Amygdala (tissue), 56 donors: ENCODE data around the gene C22orf23.

ENCODE experiments used
- DNase-seq, 56 donors: peaks; one replicate each; lab custom pipeline; 2025; lab: John Stamatoyannopoulos, UW

The C22orf23 gene

DNA sequence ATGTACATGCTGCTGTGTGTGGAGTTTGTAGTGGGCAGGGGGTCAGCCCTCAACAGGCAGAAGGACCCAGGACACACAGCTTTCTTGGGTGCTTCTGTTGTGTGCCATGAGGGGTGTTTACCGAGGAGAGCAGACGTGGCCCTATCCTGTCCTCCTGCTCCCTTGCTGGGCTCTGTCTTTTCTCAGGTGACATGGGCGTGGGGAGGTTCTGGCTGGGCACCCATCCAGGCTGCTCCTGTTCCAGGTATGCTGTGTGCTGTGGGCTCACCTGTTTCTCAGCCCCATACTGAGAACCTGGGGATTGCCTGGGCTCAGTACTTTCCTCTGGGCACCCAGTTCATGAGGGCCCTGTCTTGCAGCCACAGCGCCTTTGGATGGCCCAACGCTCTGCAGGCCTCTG is 24.0 kb downstream of the C22orf23 start:
- no peak for DNase-seq

DNA sequence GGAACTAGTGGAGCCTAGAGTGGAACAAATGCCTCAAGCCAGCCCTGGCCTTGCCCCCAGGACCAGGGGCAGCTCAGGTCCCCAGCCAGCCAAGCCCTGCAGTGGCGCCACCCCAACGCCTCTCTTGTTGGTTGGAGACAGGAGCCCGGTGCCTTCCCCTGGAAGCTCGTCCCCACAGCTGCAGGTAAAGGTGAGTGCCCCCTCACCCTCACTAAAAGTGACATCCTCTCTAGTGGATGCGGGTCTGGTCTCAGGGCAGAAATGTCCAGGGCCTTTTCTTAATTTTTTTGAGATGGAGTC is 25.8 kb downstream of the C22orf23 start:
- no peak for DNase-seq

DNA sequence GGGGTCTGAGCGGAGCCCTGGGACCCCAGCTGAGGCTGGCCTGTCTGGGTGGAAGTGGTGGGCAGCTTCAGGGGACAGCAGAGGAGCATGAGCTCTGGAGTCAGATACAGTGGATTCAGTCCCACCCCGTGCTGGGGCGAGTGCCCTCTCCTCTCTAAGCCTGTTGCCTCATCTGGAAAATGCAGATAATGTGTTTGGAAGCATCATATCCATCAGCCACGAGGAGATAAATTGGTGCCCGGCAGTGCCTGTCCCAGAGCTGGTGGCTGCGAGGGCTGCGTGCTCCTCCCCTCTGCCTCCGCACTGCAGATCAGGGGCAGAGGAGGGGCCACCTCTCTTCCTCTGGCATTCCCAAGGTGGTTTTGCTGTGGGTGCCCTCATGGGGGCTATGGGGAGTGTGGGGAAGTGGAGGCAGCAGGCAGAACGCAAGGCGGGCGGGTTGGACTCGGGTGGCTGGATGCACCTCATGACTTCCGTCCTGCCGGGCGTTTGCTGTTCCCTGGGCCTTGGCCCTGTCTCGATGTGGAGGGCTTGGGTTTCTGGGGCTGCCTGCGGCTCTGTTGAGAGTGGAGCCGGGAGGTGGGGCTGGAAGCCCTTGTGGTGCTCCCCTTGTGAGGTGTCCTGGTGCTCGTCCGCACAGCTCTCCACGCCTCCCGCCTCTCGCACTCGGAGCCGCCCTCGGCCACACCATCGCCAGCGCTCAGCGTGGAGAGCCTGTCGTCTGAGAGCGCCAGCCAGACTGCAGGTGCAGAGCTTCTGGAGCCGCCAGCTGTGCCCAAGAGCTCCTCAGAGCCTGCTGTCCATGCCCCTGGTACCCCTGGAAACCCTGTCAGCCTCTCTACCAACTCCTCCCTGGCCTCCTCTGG is 26.4 kb downstream of the C22orf23 start:
- no peak for DNase-seq

DNA sequence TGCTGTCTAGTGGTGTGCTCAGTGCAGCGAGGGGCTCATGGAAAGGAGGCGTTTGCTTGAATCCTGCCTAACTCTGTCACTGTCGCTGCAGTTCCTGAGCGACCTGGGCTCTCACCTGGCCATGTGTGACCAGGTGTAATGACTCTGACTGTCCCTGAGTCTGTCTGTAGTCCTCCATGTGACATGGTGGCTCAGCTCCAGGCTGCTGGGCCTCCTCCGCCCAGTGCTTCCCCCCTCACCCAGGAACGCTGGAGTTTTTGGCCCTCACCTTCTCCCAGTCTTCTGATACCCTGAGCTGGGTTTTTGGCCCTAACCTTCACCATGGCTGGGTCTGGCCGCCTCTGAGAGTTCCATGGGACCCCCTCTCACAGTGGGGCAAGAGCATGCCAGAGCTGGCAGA is 27.0 kb downstream of the C22orf23 start:
- DNase-seq: no peak

DNA sequence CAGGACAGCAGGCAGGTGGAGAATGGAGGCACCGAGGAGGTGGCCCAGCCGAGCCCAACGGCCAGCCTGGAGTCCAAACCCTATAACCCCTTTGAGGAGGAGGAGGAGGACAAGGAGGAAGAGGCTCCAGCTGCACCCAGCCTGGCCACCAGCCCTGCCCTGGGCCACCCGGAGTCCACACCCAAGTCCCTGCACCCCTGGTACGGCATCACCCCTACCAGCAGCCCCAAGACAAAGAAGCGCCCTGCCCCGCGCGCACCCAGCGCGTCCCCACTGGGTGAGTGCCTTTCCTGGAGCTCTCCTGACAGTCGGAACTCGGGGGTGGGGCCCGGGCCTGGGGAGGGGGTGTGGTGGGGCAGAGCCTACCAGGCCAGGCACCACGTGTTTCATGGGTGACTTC is 27.6 kb downstream of the C22orf23 start:
- DNase-seq: no peak

DNA sequence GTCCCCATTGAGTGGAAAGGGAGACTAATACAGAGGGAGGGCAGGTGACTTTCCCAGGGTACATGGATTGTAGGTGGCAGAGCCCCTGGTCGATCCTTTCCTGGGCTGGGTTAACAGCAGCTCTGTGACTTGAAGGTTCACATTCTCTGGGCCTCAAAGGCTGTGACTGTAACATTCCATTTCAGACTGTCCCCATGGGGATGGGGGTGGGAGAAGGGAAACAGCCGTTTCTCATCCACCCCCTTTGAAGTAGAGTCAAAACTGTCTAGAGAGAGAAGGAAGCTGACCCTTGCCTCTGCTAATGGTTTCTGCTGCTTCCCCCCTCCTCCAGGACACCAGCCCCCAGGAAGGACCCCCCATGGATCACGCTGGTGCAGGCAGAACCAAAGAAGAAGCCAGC is 28.1 kb downstream of the C22orf23 start:
- DNase-seq: no peak

DNA sequence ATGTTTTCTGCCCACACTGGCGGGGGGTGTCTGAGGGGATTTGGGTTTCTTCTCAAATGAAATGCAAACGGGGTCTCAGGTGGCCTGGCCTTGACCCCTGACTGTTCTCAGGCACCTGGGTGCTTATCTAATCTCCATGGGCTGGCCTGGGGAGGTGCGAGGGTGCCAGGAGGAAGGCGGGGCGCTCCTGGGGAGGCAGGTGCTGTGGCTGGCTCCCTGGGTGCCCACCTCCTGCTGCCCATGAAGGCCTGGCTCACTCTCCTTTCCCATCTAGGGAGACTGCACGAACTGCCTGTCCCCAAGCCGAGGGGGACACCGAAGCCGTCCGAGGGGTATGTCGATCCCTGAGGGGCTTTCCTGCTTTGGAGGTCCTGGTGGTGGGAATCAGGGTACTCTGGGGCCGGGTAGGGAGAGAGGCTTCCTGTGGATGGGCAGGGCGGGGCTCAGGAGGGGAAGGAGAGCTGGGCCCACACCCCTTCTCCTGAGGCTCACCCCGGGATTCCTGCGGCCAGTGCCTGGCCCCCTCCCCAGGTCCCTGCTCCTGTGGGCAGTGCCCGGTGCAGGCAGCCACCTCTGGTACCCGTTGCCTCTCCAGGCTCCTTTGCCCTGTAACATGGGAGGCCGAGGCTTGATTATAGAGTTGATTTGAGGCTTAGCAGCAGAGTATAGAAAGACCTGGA is 28.9 kb downstream of the C22orf23 start:
- DNase-seq: no peak

DNA sequence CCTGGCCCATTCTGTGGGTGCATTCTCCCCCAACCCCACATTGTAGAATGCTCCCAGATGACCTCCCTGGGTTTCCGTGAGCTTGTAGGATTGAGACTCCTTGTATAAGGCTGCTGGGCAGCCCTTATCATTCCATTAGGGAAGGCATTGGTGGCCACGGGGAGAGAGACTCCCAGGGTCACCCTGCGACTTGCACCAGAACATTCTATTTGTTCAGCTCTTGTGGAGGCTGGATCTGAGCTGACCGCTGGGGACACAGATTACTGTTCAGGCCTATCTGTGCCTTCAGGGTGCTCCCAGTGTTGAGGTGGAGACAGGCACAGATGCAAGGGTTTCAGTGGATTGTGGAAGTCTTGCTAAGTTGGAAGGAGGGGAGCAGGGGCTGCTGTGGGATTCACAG is 29.5 kb downstream of the C22orf23 start:
- DNase-seq: no peak

DNA sequence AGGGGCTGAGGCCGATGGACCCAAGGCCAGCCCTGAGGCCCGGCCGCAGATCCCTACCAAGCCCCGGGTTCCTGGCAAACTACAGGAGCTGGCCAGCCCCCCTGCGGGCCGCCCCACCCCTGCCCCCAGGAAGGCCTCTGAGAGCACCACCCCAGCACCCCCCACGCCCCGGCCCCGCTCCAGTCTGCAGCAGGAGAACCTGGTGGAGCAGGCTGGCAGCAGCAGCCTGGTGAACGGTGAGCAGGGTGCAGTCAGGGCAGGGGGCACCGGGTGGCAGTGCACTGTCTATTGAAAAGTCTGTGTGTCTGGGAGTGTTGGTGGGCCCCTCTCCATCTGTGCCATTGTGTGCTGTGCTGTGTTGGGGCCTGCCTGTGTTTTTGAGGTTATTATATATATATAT is 31.2 kb downstream of the C22orf23 start:
- no peak for DNase-seq

DNA sequence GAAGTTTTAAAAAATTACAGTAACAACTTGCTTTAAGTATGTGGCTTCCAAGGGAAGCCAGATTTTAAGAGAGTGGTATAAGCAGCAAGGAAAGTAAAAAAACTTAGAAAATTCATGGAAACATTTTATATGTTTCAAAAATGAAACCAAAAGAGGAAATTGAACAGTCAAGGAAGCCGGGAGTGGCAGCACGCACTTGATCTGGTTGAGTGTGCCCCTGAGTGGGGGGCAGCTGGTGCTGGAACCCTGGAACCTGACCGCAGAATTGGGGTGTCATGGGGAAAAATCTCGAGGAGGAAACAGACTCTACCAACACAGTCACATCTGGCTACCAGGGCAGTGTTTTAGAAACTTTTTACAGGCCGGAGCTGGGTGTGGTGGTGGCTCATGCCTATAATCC is 33.3 kb downstream of the C22orf23 start:
- no peak for DNase-seq

DNA sequence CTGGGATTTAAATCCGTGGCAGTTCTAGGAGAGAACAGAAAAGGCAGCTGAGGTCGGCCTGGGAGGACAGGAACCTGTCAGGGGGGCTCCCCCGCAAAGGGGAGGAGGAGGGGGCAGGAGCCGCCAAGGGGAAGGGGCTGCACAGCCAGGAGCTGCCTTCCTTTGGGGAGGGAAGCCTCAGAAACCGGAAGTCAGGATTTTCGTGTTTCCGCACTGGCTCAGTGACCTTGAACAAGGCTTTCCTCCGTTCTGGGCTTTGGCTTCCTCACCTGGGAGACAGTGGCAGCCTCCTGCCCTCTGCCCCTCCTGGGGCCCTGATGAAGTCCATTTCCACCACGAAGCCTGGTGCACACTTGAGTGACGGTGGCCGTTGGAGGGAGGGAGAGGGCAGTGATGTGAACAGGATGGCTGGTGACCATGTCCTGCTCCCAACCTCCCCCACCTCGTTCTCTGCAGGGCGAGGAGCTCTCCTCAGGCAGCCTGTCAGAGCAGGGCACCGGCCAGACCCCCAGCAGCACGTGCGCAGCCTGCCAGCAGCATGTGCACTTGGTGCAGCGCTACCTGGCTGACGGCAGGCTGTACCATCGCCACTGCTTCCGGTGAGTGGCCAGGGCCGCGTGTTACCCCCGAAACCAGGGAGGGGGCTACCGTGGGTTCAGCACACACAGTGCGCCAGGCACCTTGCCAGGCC is 34.7 kb downstream of the C22orf23 start:
- no peak for DNase-seq

DNA sequence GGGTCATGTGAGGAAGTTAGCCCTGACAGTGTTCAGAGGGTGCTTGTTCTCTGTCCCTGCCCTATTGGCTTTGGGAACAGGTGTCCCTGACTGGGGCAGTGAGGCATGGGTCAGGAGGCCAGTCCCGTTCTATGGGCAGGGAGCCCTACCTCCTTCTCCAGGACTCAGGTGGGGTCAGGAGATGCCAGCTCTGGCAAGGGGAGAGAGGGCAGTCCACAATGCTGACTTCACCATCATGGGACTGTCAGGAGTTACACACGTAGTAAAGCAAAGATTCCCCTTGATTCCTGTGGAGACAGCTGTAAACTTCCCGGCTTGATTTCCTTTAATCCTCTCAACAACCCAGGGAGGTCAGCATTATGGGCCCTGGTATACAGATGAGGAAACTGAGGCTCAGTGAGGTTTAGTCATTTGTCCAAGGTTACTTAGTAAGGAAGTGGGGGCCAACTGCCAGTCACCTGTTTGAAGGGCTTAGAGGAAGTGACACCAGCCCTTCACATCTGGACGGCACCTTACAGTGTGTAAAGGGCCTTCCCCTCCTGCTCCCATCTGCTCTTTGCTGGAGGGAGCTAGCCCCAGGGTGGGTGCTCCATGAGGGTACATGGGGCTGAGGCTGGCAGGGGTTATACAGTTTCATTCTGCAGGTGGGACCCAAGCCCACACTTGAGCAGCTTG is 35.4 kb downstream of the C22orf23 start:
- no peak for DNase-seq

DNA sequence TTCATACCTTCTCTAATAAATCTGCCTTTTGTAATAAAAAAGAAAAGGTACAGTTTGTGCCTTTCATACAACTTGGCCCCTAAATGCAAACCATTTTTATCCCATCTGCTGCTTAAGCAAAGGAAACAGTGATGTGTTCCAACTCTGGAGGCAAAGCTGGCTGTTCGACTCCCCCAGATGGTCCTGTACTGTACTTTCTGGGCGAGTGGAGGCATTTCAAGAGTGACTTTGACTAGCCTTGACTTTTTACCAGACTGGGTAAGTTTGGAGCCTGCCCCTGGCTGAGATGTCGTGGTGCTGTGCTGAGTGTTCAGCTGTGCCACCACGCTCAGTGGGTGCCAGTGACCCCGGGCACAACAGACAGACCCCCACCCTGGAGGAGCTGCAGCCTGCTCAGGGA is 37.1 kb downstream of the C22orf23 start:
- no peak for DNase-seq

DNA sequence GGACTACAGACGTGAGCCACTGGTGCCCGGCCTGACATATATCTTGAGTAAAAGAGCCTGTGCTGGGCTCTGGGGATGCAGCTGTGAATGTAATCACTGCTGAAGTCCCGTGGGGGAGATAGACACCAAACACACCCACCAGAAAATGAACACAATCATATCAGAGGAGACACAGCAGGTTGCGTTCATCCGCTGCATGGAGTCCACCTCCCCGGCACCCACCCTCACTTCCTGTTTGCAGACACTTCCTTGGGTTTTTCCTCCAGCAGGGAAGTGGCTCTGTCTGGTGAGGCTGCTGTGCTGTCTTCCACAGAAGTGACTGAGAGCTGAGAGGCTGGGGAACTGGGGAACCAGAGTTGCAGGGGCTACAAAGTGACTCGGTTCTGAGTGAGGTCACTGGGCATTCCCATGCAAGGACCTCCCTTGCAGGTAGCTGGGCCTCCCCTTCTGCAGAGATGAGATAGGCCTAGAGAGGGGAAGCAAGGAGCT is 40.1 kb downstream of the C22orf23 start:
- no peak for DNase-seq

DNA sequence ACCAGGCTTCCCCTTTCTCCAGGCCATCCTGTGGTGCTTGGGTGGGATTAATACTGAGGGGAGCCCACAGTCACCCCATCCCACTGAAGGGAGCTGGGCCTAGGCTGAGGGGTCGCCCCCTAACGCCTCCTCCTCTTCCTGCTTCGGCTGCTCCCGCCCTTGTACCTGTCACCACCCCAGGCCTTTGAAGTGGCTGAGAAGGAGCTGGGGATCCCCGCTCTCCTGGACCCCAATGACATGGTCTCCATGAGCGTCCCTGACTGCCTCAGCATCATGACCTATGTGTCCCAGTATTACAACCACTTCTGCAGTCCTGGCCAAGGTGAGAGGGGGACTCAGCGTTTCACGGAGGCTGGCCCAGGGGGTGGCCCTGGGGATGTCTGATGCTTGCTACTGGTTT is 41.2 kb downstream of the C22orf23 start:
- no peak for DNase-seq

DNA sequence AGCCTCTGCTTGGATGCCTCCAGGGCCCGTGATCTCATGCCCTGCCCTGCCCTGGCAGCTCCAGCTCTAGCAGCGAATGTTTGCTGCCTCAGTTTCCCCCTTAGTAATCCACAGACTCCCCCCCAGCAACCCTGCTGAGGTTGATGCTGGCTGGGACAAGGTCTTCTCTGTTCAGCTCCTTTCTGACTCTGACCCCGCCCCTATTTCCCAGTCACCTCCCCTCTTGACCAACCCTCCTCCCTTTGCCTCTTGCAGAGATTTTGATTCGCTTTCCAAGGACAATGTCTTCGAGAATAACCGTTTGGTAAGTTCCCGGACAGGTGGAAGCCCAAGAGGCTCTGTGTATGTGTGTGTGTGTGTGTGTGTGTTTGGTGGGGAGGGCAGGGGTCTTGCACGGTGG is 41.7 kb downstream of the C22orf23 start:
- no peak for DNase-seq

DNA sequence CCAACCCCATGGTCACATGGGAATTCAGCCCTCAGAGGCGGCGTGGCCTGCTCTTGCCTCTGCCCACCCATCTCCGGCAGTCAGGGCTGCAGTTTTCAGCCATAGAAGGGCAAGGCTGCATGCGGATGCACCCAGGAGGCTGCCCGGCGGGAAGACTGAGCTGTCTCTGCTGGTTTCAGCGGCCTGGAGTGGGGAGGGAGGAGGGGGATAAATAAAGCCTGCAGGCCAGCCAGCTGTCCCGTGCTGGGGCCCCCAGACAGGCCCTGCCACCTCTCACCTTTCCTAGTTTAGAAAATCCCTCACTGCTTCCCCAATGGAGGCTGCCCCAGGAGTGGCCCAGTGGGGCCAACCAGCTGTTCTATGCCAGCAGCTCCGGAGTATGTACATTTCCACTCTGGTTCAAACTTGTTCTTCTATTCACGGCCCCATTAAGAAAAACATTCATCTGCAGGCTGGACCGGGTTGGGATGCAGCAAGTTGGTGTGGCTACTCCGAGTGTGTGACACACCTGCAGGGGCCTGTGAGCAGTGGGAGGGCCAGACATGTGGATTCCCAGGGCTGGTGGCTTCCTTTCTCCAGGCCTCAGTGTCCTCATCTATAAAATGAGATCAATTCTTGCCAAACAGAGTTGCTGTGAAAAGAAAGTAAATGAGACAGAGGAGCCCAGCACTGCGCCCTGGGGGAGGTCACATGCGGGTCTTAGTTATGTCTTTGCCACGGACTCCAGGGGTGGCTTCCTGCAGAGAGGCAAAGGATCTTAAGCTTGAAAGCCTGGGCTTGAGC is 42.3 kb downstream of the C22orf23 start:
- DNase-seq: peak in 5 of 56 donors; percentile 15 to 36 (median 17)

DNA sequence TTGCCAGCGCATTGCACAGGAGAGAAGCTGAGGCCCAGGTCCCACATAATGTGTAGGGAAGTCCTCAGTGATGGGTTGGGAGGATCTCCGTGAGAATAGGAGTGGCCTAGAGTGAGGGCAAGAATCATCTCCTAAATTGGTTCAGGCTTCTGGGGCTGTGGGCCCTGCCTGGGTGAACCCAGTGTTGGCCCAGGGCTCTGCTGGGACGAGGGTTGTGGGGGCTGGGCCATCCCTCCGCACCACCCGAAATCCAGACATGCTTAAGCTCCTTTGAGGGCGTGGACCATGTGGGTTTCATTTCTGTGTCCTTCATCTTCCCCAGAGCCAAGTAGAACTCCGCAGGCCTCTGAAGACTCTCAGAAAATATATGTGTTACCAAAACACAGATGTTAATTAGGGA is 43.6 kb downstream of the C22orf23 start:
- DNase-seq: no peak

DNA sequence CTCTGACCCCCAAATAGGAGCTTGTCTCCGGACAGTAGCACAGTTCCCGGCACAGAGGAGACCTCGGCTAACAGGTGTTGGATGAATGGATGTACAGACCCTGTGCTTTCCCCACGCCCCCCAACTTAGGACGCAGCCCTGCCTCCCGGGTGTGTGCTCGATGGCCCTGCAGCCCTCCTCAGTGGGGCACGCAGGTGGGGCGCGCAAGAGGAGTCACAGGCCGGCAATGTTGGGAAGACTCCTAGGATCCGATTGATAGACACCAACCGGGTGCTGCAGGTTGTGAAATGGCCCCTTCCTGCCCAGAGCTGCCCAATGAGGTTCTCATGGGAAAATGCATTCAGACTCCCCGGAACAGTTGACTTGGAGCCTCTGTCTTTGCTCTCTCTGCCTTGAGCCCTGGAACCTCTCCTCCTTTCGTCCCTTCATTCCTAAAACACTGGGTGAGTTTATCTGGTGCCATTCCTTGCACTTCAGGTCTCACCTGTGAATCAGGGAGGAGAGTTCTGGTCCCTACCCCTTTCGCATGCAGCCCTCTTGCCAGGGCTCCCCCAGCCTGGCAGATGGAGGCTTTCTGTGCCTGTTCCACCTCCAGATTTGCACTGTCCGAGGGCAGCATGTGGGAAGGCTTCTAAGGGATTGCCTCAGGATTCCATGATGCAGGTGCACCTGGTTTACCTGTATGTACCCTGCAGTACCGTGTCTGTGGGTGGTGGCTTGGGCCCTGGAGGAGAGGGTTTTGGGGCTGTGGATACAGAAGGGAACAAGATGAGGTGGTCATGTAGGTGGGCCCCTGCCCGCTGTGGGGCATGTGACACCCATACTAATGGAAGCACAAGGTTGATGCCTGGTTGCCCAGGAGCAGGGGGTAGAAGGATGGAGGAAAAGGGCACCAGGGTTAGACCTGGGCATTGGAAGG is 46.1 kb downstream of the C22orf23 start:
- DNase-seq: peak in 1 of 56 donors; percentile 14
